ENCODE measurements around the gene TMEM175.

- TF ChIP-seq GATA2 (IDR thresholded peaks at IDR 0.05; ENCODE audit: low read depth, low read length) (no peak), GATA3 (IDR thresholded peaks at IDR 0.05; ENCODE audit: low read depth, low read length) (no peak)
Measured at GRCh38 chr4:982814-983213, 50.6 kb downstream of the TMEM175 start.

Measured in SH-SY5Y (cell line).